Measurements from ENCODE around the gene TGFB2.
A peak's percentile ranks its signal among the peaks of the same experiment; 100 is the strongest.

The TGFB2 gene

GRCh38 chr1:218462587-218462986 lies 117.5 kb downstream of the TGFB2 start:
- DNase-seq (ENCODE audit: low read depth): no peak

- peak; percentile 63 for DNase-seq (ENCODE audit: low read depth)
Measured at GRCh38 chr1:218463194-218464156, 118.3 kb downstream of the TGFB2 start.

GRCh38 chr1:218464871-218465270 lies 119.7 kb downstream of the TGFB2 start:
- peak; percentile 38 for DNase-seq (ENCODE audit: low read depth)

DNA sequence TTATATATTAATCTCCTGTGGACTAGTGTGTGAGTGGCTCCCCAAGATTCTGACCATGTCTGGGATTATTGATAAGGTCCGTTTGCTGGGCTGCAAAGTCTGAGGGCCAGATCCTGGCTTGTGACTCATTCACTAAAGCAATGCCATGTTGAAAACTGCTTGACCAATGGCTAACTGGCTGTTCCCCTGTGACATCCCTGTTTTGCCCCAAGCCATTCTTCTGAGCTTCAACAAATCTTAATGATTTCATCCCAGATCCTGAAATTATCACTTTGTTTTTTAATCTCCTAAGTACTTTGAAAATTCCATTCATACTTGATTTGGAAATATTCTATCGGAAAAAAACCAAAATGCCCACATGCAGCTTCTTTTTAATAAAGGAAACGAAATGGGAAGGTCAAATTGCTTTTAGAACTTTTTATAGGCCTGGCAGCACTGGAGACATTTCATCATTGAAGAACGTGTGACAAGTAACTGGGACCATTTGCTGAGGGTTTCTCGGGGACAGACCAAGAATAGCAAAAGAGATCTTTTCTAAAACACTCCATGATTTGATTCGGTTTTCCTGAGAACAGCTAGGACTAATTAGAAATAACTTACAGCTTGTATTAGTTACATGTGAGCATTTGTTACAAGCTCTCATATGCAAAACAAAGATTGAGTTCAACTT lies 121.3 kb downstream of the TGFB2 start:
- DNase-seq (ENCODE audit: low read depth): peak; percentile 21

- DNase-seq (ENCODE audit: low read depth): peak; percentile 88
Measured at GRCh38 chr1:218467101-218468072, 122.3 kb downstream of the TGFB2 start.

DNA sequence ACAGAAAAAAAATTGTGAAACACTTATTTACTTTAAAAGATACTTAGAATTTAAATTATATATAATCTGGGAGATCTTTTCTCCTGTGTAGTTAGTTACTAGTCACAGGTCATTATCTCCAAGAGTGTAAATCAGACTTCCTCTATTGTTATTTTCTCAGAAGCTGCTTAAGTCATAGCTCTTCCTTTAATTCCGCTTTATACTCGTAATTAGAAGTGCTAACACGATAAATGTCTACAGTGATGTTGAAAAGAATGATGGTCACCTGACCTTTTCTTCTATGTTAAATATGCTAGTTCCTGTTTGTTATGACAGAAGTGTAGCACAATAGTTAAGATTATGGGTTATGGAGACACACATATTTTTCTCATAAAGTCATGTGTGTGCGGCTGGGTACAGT lies 123.6 kb downstream of the TGFB2 start:
- DNase-seq (ENCODE audit: low read depth): no peak

DNA sequence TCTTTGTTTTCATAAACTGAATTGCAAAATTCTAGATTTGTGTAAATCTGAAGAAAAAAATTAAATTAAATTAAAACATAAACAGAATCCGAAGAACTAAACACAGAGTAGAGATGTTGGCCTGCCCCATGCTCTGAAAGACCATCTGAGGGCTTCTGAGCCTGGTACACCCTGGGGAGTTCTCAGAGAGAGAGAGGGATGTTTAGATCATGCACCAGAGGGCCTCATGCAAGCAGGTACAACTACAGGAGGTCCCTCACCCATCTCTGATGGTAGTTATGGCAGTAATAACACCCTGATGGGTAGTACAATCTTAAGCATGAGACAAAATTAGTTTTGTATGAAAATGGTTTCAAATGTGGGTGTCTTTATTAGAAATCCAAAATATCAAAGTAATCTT lies 127.7 kb downstream of the TGFB2 start:
- no peak for DNase-seq (ENCODE audit: low read depth)

GRCh38 chr1:218473522-218473921 lies 128.4 kb downstream of the TGFB2 start:
- no peak for DNase-seq (ENCODE audit: low read depth)

GRCh38 chr1:218474128-218474527 lies 129.0 kb downstream of the TGFB2 start:
- DNase-seq (ENCODE audit: low read depth): no peak

- no peak for DNase-seq (ENCODE audit: low read depth)
Measured at GRCh38 chr1:218475275-218475674, 130.1 kb downstream of the TGFB2 start.

GRCh38 chr1:218475699-218476098 lies 130.6 kb downstream of the TGFB2 start:
- DNase-seq (ENCODE audit: low read depth): no peak

- peak; percentile 57 for DNase-seq (ENCODE audit: low read depth)
Measured at GRCh38 chr1:218476385-218476784, 131.2 kb downstream of the TGFB2 start.

DNA sequence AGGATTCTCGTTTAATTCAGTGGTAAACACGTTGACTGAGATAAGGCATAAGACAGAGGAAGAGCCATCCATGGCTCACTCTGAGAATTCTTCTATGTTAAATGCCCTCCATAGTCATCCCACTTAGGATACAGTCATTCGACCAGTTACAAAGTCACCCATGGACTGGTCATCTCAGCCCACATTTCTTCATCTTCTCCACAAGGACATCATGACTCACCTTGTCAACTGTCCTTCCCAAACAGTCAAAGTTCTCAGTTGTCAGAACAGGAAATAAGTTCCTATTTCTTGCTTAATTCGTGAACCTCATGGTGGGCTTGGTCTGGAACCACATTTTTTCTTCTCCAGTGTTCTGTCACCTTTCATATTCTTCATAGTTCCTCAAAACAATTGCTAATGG lies 133.2 kb downstream of the TGFB2 start:
- DNase-seq (ENCODE audit: low read depth): no peak

DNA sequence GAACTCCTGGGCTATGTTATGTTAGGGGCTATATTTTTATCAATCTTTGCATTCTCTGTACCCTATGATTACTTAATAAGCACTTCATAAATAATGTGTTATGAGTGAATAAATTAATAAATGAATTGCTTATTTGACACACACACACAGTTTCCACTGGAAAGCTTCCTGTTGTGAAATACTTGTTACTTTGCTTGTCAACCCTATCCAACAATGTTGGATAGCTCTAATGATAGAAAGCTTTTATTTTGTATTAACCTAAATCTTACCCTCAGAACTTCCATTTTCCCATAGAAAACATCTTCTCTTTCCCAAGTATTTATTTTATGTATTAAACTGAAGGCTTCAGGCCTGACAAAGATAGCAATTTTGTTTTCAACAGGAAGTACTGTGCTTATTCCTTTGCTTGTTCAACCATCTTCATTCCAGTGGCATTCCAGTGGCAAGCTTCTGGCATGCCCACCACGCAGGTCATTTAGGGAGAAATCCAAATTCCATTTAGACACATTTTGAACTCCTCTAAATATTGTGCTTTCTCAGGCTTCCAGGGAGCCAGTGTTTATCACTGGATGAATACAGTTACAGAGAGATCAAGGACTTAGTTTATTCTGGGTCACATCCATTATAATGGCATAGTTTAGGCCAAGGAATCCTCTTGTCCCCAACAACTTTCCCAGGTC lies 134.4 kb downstream of the TGFB2 start:
- DNase-seq (ENCODE audit: low read depth): peak; percentile 67

GRCh38 chr1:218480137-218480536 lies 135.0 kb downstream of the TGFB2 start:
- peak; percentile 50 for DNase-seq (ENCODE audit: low read depth)

GRCh38 chr1:218480588-218481099 lies 135.5 kb downstream of the TGFB2 start:
- peak; percentile 28 for DNase-seq (ENCODE audit: low read depth)

- DNase-seq (ENCODE audit: low read depth): no peak
Measured at GRCh38 chr1:218481116-218481775, 136.1 kb downstream of the TGFB2 start.

- peak; percentile 93 for DNase-seq (ENCODE audit: low read depth)
Measured at GRCh38 chr1:218482683-218483082, 137.5 kb downstream of the TGFB2 start.

GRCh38 chr1:218485241-218485928 lies 140.2 kb downstream of the TGFB2 start:
- DNase-seq (ENCODE audit: low read depth): no peak

GRCh38 chr1:218488531-218488930 lies 143.4 kb downstream of the TGFB2 start:
- DNase-seq (ENCODE audit: low read depth): no peak
